SK-N-MC (cell line): Measurements from ENCODE around the gene MMP20.

Experiments used
- DNase-seq: peaks from one replicate; pipeline ENCODE4 v3.0.0-alpha.2; 2011; ENCODE audit warnings: low read depth, low spot score
- H3K27ac ChIP-seq: fragments of 200-600 bp; sonication (generic); 2 replicates; pipeline ENCODE4 v1.5.1; 2016; ENCODE audit warnings: mixed run types
- H3K36me3 ChIP-seq: fragments of 200-600 bp; sonication (generic); 2 replicates; pipeline ENCODE4 v1.6.1; 2017; ENCODE audit warnings: antibody characterized with exemption, low read length, mixed read lengths; ENCODE audit not compliant: insufficient read depth
- H3K4me3 ChIP-seq: fragments of 200-600 bp; sonication (generic); 2 replicates; pipeline ENCODE4 v1.5.1; 2016
- H3K9ac ChIP-seq: fragments of 200-600 bp; sonication (generic); 2 replicates; pipeline ENCODE4 v1.8.0; 2017; ENCODE audit warnings: mixed run types, mixed read lengths; ENCODE audit not compliant: insufficient read length
- H3K9me3 ChIP-seq: fragments of 200-600 bp; sonication (generic); 2 replicates; pipeline ENCODE4 v1.6.1; 2017; ENCODE audit warnings: low read depth, mild to moderate bottlenecking, antibody characterized with exemption, low read length, moderate library complexity, mixed read lengths
- EZH2 ChIP-seq: fragments of 200-600 bp; sonication (generic); IDR thresholded peaks from one replicate; pipeline ENCODE4 v1.6.1; 2017; ENCODE audit warnings: antibody characterized with exemption
- FOXP2 ChIP-seq: optimal IDR thresholded peaks from 2 replicates; pipeline ENCODE3; 2011; ENCODE audit warnings: mild to moderate bottlenecking, moderate library complexity; ENCODE audit not compliant: insufficient read depth; ENCODE audit errors: extremely low read length, control extremely low read depth
- POLR2AphosphoS5 ChIP-seq: IDR thresholded peaks from 2 replicates; pipeline ENCODE4 v1.6.1; 2012; ENCODE audit warnings: mild to moderate bottlenecking, low read depth, low read length, borderline replicate concordance

Gene MMP20

GRCh38 chr11:102592131-102592530 is 33.0 kb downstream of the MMP20 start:
- no peaks in the 10 kb centered on the region for H3K9me3 ChIP-seq
- TF ChIP-seq EZH2 (no peak), FOXP2 (no peak), POLR2AphosphoS5 (no peak)
- H3K4me3 ChIP-seq, result no peak overlapping the region
- H3K36me3 ChIP-seq, result no peaks in the 10 kb centered on the region
- no peak overlapping the region for H3K27ac ChIP-seq
- no peak overlapping the region for H3K9ac ChIP-seq
- DNase-seq, result no peak

DNA sequence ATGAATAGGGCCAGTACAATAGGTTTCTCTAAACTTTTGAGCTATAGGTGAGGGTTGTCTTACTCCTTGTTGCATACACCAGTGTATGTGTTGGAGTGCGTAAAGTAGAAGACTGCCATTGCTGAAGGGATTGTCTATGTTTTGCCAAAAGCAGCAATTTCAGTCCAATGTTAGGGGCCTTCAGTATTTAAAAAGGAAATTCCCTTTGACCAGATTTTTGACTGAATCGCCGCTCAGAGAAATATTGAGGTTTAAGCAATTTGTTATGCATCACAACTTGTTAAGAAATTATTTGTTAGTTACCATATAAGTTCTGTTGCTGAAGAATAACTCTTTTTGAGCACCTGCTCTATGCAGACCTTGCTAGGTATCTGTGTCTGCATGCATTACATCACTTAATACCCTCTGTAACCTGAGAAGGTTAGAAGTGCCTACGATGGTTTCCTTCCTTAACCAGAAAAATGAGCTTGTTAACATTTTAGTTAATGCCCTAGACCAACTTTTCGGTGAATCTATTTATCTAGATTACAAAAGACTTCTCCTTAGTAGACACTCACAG is 33.9 kb downstream of the MMP20 start:
- no peaks in the 10 kb centered on the region for H3K9me3 ChIP-seq
- H3K9ac ChIP-seq, result no peak overlapping the region
- H3K36me3 ChIP-seq, result no peaks in the 10 kb centered on the region
- no peak overlapping the region for H3K4me3 ChIP-seq
- TF ChIP-seq EZH2 (no peak), FOXP2 (no peak), POLR2AphosphoS5 (no peak)
- no peak for DNase-seq
- H3K27ac ChIP-seq, result no peak overlapping the region

DNA sequence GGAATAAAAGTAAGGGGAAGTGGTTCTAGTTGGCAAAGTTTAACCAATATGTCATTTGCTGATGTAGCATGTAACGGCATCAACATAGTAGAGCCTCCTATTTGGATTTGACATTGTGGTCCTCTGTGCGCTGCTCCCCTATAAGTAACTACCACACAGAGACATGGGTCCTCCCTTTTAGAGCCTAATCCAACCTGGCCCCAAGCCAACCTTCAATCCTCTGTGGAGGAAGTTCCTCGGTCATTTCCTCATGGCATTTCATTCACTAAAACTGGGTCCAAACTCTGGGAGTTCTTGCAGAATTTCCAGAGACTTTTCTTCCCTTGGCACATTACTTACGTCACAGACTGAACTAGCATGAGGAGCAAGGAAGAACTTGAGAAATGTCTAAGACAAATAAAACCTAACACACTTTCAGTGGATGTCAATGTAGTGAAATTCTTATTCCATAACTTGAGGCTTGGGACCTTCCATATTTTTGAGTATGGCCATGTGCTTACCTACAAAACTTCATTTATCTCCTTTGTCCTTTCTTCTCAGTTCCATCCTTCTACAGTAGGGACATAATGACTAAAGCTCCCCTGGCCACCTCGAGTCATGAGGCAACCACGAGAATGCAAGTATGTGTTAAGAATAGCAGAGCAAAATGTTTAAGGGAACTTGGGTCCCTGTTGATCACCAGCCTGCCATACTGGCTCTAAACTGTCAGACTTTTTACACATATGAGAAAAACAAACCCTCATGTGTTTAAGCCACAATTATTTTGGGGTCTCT is 34.7 kb downstream of the MMP20 start:
- Histone ChIP-seq H3K9me3 (no peaks in the 10 kb centered on the region), H3K27ac (no peak overlapping the region), H3K36me3 (no peaks in the 10 kb centered on the region), H3K9ac (no peak overlapping the region), H3K4me3 (no peak overlapping the region)
- DNase-seq, result no peak
- TF ChIP-seq POLR2AphosphoS5 (no peak), FOXP2 (no peak), EZH2 (no peak)

GRCh38 chr11:102589047-102589459 is 36.1 kb downstream of the MMP20 start:
- no peak overlapping the region for H3K9ac ChIP-seq
- no peak for DNase-seq
- H3K9me3 ChIP-seq, result no peaks in the 10 kb centered on the region
- no peaks in the 10 kb centered on the region for H3K36me3 ChIP-seq
- no peak overlapping the region for H3K27ac ChIP-seq
- H3K4me3 ChIP-seq, result no peak overlapping the region
- TF ChIP-seq EZH2, result no peak
- TF ChIP-seq POLR2AphosphoS5, result no peak
- TF ChIP-seq FOXP2, result no peak

DNA sequence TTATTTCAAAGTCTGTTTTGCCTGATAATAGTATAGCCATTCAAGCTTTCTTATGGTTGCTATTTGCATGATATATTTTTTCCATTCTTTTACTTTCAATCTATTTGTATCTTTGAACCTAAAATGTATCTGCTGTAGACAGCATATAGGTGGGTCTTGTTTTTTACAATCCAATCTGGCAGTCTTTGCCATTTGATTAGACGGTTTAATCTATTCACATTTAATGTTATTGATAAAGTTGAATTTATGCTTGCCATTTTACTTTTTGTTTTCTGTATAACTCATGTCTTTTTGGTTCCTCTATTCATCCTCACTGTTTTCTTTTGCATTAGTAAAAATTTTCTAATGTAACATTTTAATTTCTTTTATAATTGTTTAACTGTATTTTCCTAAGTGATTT is 37.4 kb downstream of the MMP20 start:
- TF ChIP-seq FOXP2, result no peak
- no peak for TF ChIP-seq EZH2
- TF ChIP-seq POLR2AphosphoS5, result no peak
- Histone ChIP-seq H3K36me3 (no peaks in the 10 kb centered on the region), H3K27ac (no peak overlapping the region), H3K9ac (no peak overlapping the region), H3K9me3 (no peaks in the 10 kb centered on the region), H3K4me3 (no peak overlapping the region)
- no peak for DNase-seq

DNA sequence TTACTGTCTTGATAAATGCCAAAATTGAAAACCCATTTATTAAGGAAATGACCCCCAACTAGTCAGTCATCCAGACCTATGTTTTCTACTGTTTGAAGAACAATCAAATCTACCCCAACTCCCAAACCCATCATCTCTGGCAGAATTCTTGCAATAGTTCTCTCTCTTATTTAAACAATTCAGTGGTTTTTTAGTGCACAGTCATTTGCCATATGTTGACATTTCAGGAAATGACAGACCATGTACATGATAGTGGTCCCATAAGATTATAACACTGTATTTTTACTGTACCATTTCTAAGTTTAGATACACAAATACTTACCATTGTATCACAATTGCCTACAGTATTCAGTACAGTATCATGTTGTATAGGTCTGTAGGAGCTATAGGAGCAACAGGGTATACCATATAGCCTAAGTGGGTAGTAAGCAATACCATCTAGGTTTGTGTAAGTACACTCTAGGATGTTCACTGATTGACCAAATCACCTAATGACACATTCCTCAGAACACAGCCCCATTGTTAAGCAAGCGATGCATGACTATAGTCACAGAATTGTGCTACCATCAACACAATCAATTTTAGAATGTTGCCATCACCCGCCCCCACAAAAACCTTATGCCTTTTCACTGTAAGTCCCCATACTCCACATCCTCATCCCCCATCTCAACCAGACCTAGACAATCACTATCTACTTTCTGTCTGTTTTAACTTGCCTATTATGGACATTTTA is 41.8 kb downstream of the MMP20 start:
- TF ChIP-seq POLR2AphosphoS5 (no peak), EZH2 (no peak), FOXP2 (no peak)
- no peak for DNase-seq
- H3K4me3 ChIP-seq, result no peak overlapping the region
- no peak overlapping the region for H3K9ac ChIP-seq
- no peaks in the 10 kb centered on the region for H3K36me3 ChIP-seq
- no peak overlapping the region for H3K27ac ChIP-seq
- no peaks in the 10 kb centered on the region for H3K9me3 ChIP-seq

- TF ChIP-seq FOXP2 (no peak), EZH2 (no peak), POLR2AphosphoS5 (no peak)
- DNase-seq, result no peak
- no peaks in the 10 kb centered on the region for H3K9me3 ChIP-seq
- H3K36me3 ChIP-seq, result no peaks in the 10 kb centered on the region
- no peak overlapping the region for H3K27ac ChIP-seq
- H3K9ac ChIP-seq, result no peak overlapping the region
- no peak overlapping the region for H3K4me3 ChIP-seq
Observed at GRCh38 chr11:102582140-102582539, 43.0 kb downstream of the MMP20 start.

DNA sequence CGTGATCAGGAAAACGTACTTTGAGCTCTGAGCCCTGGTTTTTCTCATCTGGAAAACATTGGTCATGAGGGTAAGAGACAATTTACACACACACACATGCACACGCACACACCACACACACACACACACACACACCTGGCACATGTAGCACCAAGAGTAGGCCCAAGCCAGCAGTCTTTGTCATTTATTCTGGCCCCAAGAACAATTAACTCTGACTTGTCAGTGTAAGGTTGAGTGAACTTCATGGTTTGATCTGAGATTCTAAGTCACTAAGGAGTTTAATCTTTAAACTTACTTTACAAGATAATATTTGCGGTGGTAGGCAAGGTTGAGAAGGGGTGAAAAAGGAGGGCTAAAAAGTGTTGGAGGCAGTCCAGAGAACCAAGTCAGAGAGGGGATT is 44.1 kb downstream of the MMP20 start:
- Histone ChIP-seq H3K36me3 (no peaks in the 10 kb centered on the region), H3K9ac (no peak overlapping the region), H3K9me3 (no peaks in the 10 kb centered on the region), H3K27ac (no peak overlapping the region), H3K4me3 (no peak overlapping the region)
- DNase-seq, result no peak
- no peak for TF ChIP-seq POLR2AphosphoS5
- no peak for TF ChIP-seq EZH2
- no peak for TF ChIP-seq FOXP2
